Rectal smooth muscle tissue (tissue), 1 donor: ENCODE data around the gene SMARCD1.
A peak's percentile ranks its signal among the peaks of the same experiment; 100 is the strongest.

Source experiments
- H3K27ac ChIP-seq: one replicate; pipeline ENCODE4 v1.7.0; 2013; ENCODE audit warnings: low read depth, low read length, inconsistent platforms
- H3K27me3 ChIP-seq: one replicate; pipeline ENCODE4 v1.7.0; 2013; ENCODE audit warnings: low read length; ENCODE audit not compliant: control insufficient read depth, insufficient read depth
- H3K36me3 ChIP-seq: one replicate; pipeline ENCODE4 v1.7.0; 2013; ENCODE audit warnings: low read length; ENCODE audit not compliant: control insufficient read depth, insufficient read depth
- H3K4me1 ChIP-seq: one replicate; pipeline ENCODE4 v1.7.0; 2013; ENCODE audit warnings: low read length; ENCODE audit not compliant: control insufficient read depth, insufficient read depth
- H3K4me3 ChIP-seq: one replicate; pipeline ENCODE4 v1.7.0; 2013; ENCODE audit warnings: low read length
- H3K9ac ChIP-seq: one replicate; pipeline ENCODE4 v1.7.0; 2013; ENCODE audit warnings: low read length

Gene SMARCD1

DNA sequence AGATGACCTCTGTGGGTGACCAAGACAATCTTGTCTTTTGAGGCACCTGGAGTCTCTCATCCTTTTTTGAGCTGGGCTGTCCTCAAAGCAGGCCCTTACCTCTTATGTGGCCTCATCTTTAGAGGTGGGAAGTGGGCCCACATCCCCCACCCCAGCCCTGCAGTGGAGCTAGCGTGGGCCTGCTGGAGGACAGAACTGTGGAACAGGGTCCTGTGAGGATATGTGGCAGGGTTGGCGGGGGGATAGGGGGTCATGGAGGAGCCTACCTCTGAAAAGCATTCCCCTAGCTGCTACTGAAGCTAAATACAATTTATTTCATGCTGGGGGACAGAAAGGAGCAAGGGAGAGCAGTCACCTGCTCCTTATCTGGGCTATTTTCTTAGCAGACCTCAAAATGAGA lies 18.2 kb downstream of the SMARCD1 start:
- Histone ChIP-seq H3K4me1 (peaks cover 3% of the 10 kb centered on the region), H3K36me3 (peaks cover 10% of the 10 kb centered on the region), H3K4me3 (peak overlapping the region; percentile 47), H3K27me3 (no peaks in the 10 kb centered on the region), H3K27ac (no peak overlapping the region), H3K9ac (no peak overlapping the region)

DNA sequence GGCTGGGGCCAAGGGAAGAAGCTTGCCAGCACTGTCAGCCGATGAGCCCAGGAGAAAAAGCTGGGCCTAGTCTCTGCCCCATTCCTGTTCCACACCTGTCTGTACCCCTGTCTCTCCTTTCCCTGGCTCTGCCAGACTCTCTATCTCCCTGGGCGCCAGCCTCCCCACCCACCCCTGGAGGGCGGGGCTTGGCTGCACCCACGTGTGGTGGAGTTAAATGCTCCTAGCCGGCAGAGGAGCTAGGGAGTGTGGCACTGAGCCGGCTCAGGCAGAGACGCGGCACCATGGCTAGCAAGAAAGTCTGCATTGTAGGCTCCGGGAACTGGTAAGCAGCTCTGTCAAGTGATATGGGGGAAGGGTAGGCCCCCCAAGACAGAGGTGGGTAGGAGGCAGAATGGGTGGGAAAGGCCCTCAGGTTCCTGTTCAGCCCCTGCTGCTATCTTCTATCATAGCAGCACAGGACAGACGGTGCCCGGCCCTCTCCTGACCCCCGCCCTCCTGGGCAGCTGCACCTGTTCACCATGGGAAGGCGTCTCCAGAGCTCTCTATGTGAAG lies 18.7 kb downstream of the SMARCD1 start, which contains the start of gene GPD1:
GPD1 (plus strand) TSS at position 242 of the 555 bp plus-strand sequence; CDS start at position 285, 43 bp downstream.
- Histone ChIP-seq H3K27me3 (no peaks in the 10 kb centered on the region), H3K4me3 (peak within 1 kb of the TSS; percentile 47), H3K4me1 (peaks cover 3% of the 10 kb centered on the region), H3K9ac (peak within 1 kb of the TSS; percentile 25), H3K27ac (no peak within 1 kb of the TSS), H3K36me3 (peaks cover 5% of the 10 kb centered on the region)

DNA sequence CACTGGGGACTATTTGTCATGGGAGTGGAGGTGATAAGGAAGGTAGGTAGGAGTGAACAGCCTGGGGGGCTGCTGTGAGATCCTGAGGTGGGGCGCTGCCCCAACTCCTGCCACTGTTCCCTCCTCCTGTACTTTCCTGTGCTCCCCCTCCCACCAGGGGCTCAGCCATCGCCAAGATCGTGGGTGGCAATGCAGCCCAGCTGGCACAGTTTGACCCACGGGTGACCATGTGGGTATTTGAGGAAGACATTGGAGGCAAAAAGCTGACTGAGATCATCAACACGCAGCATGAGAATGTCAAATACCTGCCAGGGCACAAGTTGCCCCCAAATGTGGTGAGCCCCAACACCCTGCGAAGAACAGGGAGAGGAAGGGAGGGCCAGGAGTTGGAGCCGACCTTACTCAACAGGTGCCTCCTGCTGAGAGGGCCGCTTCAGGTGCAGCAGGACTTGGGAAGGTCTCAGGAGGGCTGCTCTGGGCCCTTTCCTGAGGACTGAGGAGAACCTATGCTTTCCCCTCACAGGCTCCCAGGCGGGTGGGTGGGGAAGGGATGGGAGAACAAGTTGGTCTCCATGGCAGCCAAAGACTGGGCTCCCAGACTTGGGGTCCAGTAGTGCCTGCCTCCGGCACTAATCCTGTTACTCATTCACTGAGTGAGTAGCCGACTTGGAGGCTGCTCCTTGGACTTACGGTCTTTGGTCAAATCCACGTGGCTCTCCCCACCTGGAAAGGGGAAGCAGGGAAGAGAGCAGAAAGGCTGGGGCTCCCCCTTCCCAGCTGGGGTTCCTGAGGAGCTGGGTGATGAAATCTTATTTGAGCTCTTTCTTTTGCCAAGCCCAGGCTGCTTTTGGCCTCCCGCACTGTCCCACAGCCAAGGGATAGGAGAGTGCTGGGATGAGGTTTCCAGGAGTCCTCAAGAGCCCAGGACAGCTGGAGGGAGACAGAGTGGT lies 19.6 kb downstream of the SMARCD1 start:
- H3K36me3 ChIP-seq, result no peaks in the 10 kb centered on the region
- no peaks in the 10 kb centered on the region for H3K27me3 ChIP-seq
- no peak overlapping the region for H3K27ac ChIP-seq
- H3K4me3 ChIP-seq, result no peak overlapping the region
- peaks cover 3% of the 10 kb centered on the region for H3K4me1 ChIP-seq
- H3K9ac ChIP-seq, result no peak overlapping the region

DNA sequence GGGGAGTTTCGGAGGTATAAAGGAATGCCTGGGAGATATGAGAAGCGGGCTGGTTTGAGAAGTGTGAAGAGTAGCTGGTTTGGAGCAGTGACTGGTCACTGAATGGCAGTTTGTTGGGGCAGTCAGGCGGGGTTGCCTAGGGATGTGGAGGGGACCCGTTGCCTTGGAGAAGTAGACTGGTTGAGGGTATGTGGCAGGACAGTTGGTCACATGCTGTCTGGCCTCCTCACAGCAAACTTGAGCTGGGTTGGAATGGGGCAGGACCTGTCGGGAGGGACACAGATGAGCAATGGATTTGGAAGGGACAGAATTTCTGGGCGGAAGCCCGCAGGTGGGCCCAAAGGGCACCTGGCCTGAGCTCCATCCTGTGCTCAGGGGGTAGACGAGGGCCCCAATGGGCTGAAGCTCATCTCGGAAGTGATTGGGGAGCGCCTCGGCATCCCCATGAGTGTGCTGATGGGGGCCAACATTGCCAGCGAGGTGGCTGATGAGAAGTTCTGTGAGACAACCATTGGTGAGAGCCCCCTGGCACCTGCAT lies 20.8 kb downstream of the SMARCD1 start:
- Histone ChIP-seq H3K36me3 (no peaks in the 10 kb centered on the region), H3K4me3 (no peak overlapping the region), H3K9ac (no peak overlapping the region), H3K27me3 (no peaks in the 10 kb centered on the region), H3K4me1 (peaks cover 3% of the 10 kb centered on the region), H3K27ac (no peak overlapping the region)

DNA sequence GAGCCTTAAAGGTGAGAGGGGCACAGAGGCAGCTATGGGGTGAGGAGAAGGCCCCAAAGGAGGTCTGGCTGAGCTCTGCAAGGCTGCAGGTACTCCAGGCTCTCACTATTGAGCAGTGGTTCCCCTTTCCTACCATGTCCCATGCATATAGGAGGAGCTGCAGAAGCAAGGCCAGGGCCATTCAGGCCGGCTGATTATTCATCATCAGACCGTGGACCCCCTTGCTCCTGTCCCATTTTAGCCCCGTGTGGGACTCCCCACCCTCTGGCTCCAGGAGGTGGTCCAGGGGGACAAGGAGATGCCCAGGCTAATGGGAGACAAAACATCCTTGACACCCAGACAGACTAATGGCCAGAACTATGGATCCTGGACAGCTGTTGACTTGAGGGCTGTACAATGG lies 21.8 kb downstream of the SMARCD1 start:
- no peaks in the 10 kb centered on the region for H3K36me3 ChIP-seq
- H3K4me3 ChIP-seq, result no peak overlapping the region
- H3K27me3 ChIP-seq, result no peaks in the 10 kb centered on the region
- no peak overlapping the region for H3K9ac ChIP-seq
- no peak overlapping the region for H3K27ac ChIP-seq
- peaks cover 3% of the 10 kb centered on the region for H3K4me1 ChIP-seq

DNA sequence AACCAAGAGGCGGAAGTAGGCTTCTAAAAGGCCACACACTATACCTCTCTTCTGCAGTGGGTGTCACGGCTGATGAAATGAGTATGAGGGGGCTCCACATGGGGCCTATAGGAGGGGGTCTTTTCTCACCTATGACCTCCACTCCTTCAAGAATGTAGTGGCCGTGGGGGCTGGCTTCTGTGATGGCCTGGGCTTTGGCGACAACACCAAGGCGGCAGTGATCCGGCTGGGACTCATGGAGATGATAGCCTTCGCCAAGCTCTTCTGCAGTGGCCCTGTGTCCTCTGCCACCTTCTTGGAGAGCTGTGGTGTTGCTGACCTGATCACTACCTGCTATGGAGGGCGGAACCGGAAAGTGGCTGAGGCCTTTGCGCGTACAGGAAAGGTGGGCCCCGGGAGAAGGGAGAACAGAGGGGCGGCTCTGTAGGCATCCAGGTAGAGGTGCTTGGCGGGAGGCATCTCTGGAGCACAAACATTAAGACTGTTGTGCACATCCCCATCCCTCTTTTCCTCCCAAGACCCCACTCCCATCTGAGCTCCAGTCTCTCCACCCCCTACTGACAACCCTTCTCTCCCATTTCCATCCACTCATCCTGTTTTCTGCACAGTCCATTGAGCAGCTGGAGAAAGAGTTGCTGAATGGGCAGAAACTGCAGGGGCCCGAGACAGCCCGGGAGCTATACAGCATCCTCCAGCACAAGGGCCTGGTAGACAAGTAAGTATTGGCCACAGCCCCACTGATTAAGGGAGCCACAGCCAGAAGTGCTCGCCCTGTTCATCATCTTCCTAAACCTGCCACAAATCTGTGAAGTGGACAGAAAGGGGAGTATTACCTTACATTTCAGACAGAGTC lies 22.5 kb downstream of the SMARCD1 start:
- Histone ChIP-seq H3K27ac (no peak overlapping the region), H3K36me3 (no peaks in the 10 kb centered on the region), H3K4me3 (no peak overlapping the region), H3K9ac (no peak overlapping the region), H3K4me1 (peaks cover 3% of the 10 kb centered on the region), H3K27me3 (no peaks in the 10 kb centered on the region)

DNA sequence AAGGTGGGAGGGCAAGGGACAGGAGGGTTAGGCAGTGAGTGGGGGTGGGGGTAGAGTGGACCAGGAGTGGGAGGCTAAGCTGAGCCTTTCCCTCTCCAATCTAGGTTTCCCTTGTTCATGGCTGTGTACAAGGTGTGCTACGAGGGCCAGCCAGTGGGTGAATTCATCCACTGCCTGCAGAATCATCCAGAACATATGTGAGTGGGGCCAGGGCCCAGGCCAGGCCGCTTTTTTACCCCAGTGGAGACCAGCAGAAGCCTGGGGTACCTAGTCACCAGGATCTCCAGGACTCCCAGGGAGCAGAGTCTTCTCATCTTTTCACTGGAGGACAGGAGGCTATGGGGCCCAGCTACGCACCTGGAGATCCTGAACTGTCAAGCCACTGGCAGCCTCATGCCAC lies 24.2 kb downstream of the SMARCD1 start:
- Histone ChIP-seq H3K4me1 (peaks cover 4% of the 10 kb centered on the region), H3K36me3 (no peaks in the 10 kb centered on the region), H3K4me3 (no peak overlapping the region), H3K27me3 (no peaks in the 10 kb centered on the region), H3K9ac (no peak overlapping the region), H3K27ac (no peak overlapping the region)

DNA sequence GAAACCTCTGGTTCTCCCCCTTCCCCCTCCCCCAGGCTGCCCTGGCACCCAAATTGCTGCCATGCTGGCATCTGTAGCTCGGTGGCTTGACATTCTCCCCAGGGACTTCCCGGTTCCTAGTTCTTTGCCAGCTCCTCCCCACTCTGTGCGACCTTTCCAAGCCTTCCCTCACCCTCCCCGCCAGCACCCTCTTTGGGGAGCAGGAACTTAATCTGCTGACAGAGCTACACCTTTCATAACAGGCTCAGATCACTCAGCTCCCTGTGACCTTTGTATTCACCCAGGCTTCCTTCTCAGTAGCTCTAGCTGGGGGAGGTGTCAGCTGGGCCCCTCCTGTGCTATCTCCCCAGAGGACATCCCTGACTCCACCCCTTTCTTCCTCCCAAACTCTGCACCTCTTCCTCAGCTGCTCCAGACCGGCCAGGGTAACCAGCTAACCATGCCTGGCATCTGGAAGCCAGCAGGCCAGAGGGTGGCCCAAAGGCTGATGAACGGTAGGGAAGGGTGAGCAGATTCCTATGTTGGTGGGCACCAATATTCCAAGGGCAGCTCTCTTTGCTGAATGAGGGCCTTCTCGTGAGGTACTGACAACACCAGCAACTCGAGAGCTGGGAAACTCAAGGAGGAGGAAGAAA lies 25.1 kb downstream of the SMARCD1 start:
- H3K27ac ChIP-seq, result peak overlapping the region; percentile 41
- H3K4me1 ChIP-seq, result peaks cover 4% of the 10 kb centered on the region
- H3K9ac ChIP-seq, result no peak overlapping the region
- H3K4me3 ChIP-seq, result peak overlapping the region; percentile 35
- no peaks in the 10 kb centered on the region for H3K27me3 ChIP-seq
- no peaks in the 10 kb centered on the region for H3K36me3 ChIP-seq

DNA sequence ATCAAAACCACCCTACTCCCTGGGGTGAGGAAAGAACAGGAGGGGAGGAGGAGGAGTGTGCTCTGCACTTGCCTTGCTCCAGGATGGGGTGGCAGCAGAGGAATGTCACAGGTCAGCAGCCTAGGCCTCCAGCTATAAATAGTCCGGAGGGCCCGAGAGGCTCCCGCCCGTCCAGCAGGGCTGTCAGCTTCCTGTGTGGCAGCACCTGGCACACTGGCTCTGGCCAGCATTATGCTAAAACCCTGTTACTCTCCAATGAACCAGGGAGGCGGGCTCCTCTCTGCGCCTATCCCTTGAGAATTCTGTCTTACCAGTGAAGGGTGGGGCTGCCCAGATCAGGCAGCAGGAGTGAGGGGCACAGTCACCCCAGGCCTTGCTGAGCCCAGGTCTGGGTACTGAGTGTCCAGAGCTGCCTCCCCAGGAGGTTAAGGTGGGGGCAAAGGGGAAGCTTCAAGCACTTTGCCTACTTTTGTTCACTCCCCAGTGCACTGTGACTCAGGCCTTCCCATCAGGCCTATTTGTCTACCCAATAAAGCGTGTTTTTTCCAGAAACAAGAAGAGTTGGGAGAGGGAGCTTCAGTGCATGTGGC lies 25.7 kb downstream of the SMARCD1 start:
- no peaks in the 10 kb centered on the region for H3K27me3 ChIP-seq
- peaks cover 4% of the 10 kb centered on the region for H3K4me1 ChIP-seq
- H3K9ac ChIP-seq, result no peak overlapping the region
- peak overlapping the region; percentile 35 for H3K4me3 ChIP-seq
- H3K27ac ChIP-seq, result peak overlapping the region; percentile 41
- no peaks in the 10 kb centered on the region for H3K36me3 ChIP-seq

DNA sequence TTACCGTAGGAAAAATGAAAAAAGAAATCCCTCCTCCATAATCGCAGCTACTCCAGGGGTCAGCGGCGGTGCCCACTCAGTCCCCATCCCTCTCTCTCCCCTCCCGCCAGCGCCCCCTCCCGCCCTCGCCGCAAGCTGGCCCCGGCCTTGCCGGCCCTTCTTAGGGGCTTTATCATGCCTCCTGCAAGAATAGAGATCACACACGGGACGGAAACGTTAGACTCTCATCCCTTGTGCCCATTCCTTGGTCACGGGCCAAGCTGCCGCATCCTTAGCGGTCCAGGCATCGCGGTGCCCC lies 26.2 kb downstream of the SMARCD1 start:
- Histone ChIP-seq H3K4me3 (peak overlapping the region; percentile 57), H3K9ac (no peak overlapping the region), H3K36me3 (no peaks in the 10 kb centered on the region), H3K4me1 (peaks cover 4% of the 10 kb centered on the region), H3K27me3 (no peaks in the 10 kb centered on the region), H3K27ac (peak overlapping the region; percentile 42)

DNA sequence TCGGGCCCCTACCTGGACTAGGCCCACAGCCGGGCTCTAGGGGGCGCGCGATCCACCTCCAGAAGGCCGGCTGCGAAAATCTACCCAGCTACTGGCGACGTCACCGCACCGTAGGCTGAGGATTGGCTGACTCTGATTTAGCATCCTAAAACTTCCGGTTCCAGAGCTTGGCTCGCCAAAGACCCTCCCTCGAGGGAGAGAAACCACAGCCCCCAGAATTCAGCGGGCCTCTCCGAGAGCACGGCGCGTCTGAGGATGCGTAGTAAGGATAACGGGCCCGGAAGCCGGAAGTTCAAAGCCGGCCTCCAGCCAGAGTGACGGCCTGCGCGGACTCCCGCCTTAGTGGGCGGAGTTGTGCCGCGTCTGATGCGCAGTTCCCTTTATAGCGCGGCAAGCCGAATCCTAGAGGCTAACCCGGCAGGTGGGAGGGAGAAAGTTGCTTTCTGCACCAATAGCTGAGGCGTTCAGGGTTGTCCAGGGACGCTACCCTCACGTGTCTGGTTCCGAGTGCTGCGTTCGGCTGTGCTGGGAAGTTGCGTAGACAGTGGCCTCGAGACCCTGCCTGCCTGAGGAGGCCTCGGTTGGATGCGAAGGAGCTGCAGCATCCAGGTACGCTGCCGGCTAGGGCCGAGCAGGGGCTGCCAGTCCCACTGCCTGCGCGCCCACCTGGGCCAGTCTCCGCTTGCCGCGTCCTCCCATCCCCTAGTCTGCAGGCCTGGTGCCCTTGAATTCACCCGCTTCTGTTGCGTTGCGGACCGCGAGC lies 26.7 kb downstream of the SMARCD1 start, which contains the start of gene COX14:
COX14 (plus strand) TSS at position 544 of the 763 bp plus-strand sequence. CDS start 7,808 bp downstream, outside the sequence.
- H3K4me1 ChIP-seq, result peaks cover 6% of the 10 kb centered on the region

More for the DNA sequence above, 26.7 kb downstream of the SMARCD1 start, which contains the start of gene COX14:
- H3K27me3 ChIP-seq, result no peaks in the 10 kb centered on the region
- H3K4me3 ChIP-seq, result peak within 1 kb of the TSS; percentile 94
- H3K36me3 ChIP-seq, result no peaks in the 10 kb centered on the region
- H3K27ac ChIP-seq, result peak within 1 kb of the TSS; percentile 95
- peak within 1 kb of the TSS; percentile 89 for H3K9ac ChIP-seq
